ENCODE data around the gene RIPOR3. TPM values are rescaled to one million over a fixed set of nuclear protein-coding genes. Genes with fewer than 3 reads are reported as not detected.
"Not testable (repeated sequence)": the region's sequence is repeated elsewhere in the genome, so short reads cannot be mapped to it uniquely, and the experiment has no call there.

RIPOR3 gene
- polyA plus RNA-seq, 3 donors = 5.4 to 10.8 (median 5.5) TPM

DNA sequence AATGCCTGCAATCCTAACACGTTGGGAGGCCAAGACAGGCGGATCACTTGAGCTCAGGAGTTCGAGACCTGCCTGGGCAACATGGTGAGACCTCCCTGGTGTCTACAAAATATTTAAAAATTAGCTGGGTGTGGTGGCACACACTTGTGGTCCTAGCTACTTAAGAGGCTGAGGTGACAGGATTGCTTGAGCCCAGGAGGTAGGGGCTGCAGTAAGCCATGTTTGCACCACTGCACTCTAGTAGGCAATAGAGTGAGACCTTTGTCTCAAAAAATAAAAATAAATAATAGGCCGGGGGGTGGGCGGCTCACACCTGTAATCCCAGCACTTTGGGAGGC, 18.3 kb upstream of the RIPOR3 start:
- no peak for DNase-seq (ENCODE audit: extremely low read depth in 1 of 11, low read depth in 9 of 11, low spot score in 4 of 11)

DNA sequence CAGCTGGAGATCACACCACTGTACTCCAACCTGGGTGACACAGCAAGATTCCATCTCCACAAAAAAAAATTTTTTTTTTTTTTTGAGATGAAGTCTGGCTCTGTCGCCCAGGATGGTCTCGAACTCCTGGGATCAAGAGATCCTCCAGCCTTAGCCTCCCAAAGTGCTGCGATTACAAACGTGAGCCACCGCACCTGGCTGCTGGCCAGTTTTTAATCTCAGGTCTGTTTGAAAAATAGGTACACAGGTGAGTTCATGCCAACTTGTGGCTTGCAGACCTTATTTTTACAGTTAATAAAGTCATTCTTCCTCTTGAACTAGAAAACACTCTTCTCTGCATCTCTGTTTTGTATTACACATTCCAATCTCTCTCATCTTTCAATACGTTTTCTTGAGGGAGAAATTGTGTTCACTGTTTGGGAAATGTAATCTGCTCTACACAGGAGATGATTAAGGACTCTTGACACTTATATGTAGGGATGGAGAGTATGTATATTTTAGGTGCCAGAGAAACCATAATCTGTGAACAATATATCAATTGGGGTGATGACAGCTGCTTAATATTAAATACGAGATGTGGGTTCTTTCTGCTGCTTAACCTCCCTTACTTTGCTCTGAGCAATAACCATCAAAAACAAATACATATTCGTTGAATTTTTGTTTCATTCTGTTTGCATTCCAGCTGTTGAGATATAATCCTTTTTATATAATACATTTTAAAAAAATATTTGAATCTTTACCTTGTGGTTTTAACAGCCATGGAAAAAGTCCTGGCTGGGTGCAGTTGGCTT, 17.7 kb upstream of the RIPOR3 start:
- no peak for DNase-seq (ENCODE audit: extremely low read depth in 1 of 11, low read depth in 9 of 11, low spot score in 4 of 11)

DNA sequence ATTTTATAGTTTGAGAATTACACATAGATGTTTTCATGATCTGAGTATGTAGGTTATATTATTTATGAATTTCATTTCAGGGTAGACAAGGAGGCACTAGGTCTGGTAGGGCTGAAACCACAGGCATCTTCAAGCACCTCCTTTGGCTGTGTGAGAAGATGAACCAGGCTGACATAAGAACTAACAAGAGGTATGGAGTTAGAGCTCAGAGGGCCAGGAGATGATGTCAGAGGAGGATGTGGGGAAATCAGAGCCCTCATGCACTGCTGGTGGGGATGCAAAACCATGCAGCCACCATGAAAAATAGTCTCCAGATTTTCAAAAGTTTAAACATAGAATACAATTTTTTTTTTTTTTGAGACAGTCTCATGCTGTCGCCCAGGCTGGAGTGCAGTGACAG, 13.6 kb upstream of the RIPOR3 start:
- no peak for DNase-seq (ENCODE audit: extremely low read depth in 1 of 11, low read depth in 9 of 11, low spot score in 4 of 11)

DNA sequence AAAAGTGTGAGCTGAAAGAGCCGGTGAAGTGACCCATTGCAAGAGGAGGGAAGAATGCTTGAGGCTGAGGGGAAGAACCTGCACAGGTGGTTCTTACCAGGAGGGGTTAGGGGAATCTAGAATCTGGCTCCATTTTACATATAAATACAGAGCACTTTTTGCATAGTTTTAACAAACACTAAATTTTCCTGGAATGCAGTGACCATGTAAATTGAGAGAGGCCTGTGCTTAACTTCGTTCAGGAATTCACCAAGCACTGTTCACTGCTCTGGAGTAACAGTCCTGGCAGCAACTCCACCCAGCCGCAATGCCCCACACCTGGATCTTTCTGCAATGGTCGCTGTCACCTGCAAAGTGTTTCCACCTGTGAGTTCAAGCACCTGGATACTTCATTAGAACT, 13.2 kb upstream of the RIPOR3 start:
- no peak for DNase-seq (ENCODE audit: extremely low read depth in 1 of 11, low read depth in 9 of 11, low spot score in 4 of 11)

DNA sequence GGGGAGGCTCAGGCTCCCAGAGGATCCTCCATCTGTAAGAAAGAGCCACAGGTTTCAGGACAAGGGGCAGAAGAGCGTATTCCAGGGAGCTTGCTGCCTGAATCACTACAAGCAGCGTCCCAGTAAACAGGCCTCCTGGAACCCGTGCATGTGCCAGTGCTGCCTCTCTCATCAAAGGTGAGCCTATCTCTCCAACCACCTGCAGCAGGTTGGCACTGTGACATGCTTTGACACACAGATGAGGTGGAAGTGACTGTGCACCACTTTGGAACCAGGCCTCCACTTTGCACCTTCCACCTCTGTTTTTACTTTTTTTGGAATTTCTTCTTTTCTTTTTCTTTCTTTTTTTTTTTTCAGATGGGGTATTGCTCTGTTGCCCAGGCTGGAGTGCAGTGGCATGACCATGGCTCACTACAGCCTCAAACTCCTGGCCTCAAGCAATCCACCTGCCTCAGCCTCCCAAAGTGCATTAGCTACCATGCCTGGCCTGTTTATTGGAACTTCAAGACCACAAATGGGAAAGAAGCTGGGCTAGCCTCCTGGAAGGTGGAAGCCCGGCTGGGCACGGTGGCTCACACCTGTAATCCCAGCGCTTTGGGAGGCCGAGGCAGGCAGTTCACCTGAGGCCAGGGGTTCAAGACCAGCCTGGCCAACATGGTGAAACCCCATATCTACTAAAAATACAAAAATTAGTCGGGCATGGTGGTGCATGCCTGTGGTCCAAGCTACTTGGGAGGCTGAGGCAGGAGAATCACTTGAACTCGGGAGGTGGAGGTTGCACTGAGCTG, 12.5 kb upstream of the RIPOR3 start:
- not testable (repeated sequence) for DNase-seq (ENCODE audit: extremely low read depth in 1 of 11, low read depth in 9 of 11, low spot score in 4 of 11)

DNA sequence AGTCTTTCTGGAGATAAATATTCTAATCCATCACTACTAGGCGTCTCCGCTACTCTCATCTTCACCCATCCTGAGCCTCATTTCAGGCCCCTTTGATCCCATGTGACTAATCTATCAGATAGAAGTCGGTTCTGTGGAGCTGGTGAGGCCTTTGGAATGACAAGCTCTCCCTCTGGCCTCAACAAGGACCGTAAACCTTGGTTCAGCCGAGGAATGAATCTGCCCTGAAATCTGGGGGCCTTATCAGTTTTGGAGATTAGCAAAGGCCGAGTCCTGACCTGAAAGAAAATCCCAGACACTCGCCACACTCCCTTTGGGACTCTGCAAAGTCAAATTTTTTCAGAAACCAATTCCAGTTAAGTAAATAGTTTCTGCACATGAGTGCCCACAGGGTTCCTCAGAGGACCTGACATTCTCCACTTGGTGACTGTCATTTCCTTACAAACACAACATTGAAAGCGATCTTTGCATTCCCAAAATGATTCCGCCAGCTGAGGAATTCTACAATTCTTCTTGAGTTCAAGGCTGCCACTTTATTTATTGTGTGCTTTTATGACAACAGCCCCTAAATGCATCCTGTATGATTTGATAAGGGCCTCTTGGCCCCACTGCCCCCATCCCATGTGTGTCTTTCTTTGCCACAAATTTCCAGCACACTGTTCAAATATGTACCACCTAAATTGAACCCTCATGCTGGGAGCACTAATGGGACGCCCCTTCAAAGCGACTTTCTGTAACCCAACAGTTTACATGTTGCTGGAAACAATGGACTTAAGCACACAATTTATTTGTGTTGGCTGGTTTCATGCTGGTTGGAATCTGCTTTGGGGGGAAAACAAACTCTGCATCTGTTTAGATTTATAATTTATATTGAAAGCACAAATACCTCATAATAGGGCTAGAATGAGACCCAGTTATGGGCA, 10.0 kb upstream of the RIPOR3 start:
- DNase-seq (ENCODE audit: extremely low read depth in 1 of 11, low read depth in 9 of 11, low spot score in 4 of 11) = no peak

DNA sequence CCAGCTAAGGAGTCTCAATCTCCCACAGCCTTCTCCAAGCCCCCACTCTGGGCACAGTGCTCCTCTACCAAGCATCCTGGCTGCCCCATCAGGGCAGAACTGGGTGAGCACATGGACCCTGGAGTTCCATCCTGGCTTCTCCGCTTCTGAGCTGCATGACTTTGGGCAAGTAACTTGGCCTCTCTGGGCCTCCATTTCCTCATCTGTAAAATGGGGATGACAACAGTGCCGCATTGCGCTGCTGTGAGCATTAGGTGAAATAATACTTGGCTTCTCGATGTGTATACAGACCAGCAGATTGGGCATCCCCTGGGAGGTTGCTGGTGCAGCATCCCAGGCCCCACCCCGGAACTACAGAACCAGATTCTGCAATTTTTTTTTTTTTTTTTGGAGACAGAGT, 8.3 kb upstream of the RIPOR3 start:
- DNase-seq (ENCODE audit: extremely low read depth in 1 of 11, low read depth in 9 of 11, low spot score in 4 of 11) = no peak

DNA sequence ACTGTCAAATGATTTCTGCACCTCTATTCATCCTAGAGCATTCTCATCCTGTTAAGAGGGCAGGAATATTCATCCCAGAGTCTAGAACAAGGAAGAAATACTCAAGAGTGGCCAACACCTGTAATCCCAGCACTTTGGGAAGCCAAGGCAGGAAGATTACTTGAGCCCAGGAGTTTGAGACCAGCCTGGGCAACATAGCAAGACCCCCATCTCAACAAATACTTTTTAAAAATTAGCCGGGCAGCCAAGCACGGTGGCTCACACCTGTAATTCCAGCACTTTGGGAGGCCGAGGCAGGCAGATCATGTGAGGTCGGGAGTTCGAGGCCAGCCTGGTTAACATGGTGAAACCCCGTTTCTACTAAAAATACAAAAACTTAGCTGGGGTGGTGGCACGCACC, 6.9 kb upstream of the RIPOR3 start:
- DNase-seq (ENCODE audit: extremely low read depth in 1 of 11, low read depth in 9 of 11, low spot score in 4 of 11) = not testable (repeated sequence)

DNA sequence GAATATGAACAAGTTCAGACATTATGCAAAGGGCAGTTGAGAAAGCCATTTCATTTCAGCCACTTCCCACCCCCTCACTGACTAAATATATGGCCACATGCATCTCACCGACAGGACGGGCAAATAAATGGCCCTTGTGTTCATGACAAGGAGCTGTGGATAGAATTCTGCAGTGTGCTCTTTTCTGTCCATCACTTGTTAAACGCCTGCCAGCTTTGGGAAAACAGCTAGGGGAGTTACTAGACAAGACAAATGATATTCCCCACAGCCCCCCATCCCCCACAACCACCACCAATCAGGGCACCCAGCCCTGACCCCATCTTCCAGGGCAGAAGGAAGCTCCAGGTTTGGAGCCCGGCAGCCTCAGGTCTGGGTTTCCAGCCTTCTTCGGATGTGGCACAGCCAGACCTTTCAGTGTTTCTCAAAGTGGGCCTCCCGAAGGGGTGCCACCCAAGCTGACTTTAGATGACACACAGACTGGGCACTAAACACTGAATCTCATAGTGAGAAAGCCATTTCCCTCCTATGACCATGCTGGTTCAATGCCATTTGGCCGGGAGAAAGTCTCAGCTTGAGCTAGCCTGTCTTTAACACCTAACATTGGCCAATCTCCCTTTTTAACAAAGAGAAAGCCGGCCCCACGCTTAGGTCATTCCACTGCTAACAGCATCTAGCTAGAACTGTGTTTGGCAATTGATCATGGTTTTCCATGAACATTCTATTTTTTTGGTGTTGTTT, 4.0 kb upstream of the RIPOR3 start:
- no peak for DNase-seq (ENCODE audit: extremely low read depth in 1 of 11, low read depth in 9 of 11, low spot score in 4 of 11)

DNA sequence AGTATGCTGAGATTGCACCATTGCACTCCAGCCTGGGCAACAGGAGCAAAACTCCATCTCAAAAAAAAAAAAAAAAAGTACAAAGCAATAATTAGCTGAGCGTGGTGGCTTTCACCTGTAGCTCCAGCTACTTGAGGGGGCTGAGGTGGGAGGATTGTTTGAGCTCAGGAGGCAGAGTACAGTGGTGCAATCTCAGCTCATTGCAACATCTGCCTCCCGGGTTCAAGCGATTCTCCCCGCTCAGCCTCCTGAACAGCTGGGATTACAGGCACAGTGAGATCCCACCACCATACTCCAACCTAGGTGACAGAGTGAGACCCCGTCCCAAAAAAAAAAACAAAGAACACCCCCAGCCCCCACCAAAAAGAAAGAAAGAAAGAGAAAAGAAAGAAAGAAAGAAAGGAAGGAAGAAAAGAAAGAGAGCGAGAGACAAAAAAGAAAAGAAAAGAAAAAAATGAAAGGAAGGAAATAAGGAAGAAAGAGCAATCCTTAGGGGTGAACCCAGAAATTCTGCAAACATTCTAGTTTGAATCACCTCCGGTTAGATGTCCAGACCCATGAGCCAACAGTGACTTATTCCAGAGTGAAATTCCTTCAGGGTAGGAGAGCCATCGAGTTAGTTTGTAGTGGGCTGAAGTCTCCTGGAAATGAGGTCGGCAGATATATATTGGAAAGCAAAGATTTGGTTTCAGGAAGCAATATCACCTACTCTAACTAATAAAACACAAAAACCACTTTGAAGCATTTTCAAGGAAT, 3.2 kb upstream of the RIPOR3 start:
- DNase-seq (ENCODE audit: extremely low read depth in 1 of 11, low read depth in 9 of 11, low spot score in 4 of 11) = no peak

DNA sequence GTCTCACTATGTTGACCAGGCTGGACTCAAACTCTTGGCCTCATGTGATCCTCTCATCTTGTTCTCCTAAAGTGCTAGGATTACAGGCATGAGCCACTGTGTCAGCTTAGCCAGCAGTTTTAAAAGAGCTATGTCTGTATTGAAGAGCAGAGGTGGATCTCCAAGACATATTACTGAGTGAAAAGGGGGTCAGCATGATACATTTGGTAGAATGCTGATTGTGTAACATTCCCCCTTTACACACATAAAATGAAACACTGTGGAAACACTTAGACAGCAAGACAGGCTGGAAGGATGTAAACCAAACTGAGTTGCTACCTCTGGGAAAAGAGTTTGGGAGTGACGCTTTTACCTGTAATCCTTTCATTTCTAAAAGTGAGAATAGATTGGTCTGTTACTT, 1.7 kb upstream of the RIPOR3 start:
- DNase-seq (ENCODE audit: extremely low read depth in 1 of 11, low read depth in 9 of 11, low spot score in 4 of 11) = no peak

DNA sequence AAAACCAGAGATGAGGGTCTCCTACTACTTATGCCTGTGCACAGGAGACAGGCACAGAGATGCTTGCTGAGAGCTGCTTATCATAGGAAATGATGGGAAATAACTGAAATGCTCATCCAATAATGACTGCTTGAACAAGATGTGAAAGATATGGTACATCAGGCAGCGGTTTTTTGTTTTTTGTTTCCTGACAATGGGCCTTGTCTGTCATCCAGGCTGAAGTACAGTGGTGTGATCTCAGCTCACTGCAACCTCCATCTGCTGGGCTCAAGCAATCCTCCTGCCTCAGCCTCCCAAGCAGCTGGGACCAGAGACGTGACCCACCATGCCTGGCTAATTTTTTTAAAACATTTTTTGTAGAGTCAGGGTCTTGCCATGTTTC, 1.2 kb upstream of the RIPOR3 start:
- no peak for DNase-seq (ENCODE audit: extremely low read depth in 1 of 11, low read depth in 9 of 11, low spot score in 4 of 11)

DNA sequence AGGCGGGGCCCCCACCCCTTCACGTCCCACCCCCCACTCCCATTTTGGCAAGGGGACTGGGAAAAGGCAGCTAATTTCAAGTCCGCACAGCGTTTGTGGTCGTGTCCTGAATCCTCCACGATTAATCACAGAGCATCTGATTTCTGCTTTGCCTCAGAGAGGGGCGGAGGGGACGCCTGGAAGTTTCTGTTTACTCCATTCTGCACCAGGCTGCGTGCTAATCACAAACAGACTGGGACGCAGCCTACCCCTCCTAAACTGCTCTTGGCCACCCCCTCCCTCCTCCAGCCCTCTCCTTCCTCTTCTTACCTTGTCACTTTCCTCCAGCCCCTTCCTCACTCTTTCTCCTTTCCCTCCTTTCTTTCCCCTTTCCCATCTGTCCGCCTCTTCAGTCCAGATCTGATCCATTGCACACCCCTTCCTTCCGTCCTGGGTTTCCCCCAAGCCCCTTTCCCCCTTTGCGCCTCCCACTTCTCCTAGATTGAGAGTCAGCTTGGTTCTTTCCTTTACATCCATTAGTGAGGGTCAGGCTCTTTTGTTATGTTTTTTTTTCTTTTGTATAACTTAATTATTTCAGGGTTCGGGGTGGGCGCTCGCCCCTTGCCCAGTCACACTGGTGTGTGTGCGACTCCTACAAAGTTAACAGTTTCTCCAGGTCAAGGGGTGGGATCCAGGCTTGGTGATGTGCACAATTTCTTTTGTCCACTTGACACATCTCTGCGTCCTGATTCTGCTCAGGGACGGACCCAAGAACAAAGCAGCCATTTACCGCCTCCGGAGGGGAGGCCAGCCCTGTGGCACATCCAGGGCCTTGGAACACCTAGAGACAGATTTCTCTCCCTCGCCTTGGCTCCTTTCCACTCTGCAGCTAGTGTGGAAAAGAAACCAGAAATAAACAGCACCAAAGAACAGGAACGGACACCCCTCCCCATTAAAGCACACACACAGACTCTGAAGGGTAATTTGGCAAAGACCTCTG, 520 bp upstream of the RIPOR3 start:
- no peak for DNase-seq (ENCODE audit: extremely low read depth in 1 of 11, low read depth in 9 of 11, low spot score in 4 of 11)

DNA sequence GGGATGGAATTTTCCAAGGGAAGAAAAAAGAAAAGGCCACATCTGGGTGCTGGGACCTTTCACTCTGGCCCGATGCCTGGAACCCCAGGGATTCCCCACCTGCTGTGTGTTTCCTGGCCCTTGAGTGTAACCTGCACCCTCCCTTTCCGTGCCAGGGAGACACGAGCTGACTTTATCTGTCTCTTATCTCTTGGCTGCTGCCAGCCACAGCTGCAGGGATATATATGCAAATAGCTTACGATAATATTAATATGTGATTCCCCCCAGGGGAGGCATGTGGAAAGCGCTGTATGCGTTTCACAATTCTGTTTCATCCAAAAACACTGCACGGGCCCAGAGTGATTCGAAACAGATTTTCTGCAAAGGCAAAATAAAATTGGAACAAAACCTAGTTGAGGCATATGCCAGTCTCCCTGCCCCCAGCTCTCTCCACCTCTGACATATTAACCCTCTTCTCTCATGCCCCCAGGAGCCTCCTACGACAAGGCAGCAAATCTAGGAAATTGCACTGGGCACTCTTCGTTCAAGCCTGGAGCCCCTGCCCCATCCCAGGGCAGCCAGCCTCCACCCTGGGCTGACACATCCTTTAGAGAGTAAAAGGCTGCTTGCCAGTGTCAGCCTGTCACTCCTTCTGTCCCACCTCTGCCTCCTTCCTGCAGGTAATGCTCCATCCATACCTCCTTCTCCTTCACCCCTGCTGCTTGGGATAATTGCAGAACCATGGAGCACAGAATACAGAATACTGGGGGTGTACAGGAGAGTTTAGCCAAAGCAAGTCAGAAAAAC, 1.3 kb downstream of the RIPOR3 start:
- no peak for DNase-seq (ENCODE audit: extremely low read depth in 1 of 11, low read depth in 9 of 11, low spot score in 4 of 11)

DNA sequence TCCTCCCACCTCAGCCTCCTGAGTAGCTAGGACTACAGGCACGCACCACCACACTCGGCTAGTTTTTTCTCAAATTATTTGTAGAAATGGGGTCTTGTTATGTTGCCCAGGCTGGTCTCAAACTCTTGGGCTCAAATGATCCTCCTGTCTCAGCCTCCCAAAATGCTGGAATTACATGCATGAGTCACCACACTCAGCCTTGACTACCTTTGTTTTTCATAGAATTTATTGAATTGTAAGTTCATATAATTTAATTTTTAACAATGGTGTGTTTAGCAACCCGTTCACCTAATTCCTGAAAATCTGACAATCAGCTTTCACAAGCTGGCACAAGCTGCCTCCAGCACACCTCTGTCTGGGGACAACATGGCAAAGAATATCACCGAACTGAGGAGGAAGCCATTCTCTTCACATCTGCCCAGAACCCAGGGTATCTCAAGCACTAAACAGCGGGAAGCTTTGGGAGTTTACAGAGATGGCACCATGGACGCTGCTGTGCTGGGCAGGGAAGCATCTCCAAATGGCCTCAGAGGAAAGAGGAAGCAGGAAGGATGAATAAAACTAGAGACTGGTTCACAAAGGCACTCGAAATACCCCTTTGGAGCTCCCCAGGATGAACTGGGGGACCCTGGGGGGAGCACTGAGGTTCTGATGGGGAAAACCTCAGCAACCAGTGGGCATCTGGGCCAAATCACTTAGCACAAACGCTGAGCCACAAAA, 2.9 kb downstream of the RIPOR3 start:
- DNase-seq (ENCODE audit: extremely low read depth in 1 of 11, low read depth in 9 of 11, low spot score in 4 of 11) = no peak

DNA sequence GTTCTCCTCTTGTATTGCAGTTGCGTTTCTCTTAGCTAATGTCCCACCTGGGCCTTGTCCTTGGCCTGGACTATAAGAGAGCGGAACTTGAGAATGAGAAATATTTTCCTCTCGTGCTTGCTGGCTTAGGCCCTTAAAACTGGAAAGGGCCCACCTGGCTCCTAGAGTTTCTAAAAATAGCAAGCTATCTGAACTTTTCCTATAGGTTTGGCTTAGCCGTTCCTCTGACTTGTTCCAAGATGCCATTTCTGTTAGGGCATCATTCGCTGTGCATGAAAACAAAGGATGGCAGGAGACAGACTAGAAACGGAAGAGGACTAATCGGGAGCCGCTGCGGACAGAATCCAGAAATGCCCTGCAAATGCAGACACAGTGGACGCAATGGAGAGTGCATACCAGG, 4.5 kb downstream of the RIPOR3 start:
- no peak for DNase-seq (ENCODE audit: extremely low read depth in 1 of 11, low read depth in 9 of 11, low spot score in 4 of 11)

All from renal cortex interstitium (tissue), 11 donors.